ENCODE measurements around the gene LCTL.
A peak's percentile ranks its signal among the peaks of the same experiment; 100 is the strongest.

DNA sequence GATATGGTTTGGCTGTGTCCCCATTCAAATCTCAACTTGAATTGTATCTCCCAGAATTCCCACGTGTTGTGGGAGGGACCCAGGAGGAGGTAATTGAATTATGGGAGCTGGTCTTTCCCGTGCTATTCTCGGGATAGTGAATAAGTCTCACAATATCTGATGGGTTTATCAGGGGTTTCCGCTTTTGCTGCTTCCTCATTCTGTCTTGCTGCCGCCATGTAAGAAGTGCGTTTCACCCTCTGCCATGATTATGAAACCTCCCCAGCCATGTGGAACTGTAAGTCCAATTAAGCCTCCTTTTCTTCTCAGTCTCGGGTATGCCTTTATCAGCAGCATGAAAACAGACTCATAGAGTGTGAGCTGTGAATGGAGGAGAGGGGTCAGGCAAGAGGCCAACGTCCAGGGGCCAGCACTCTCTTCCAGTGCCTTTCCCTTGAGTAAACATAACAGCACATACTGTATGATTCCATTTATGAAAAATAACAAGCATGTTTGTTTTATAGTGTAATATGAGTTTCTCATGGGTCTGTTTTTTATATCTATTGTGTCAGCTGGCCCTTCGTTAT lies 16.3 kb upstream of the LCTL start:
- TF ChIP-seq POLR2AphosphoS5 (IDR thresholded peaks at IDR 0.05; ENCODE audit: low read depth, low read length) (peak; percentile 97), TAF1 (IDR thresholded peaks at IDR 0.05; ENCODE audit: borderline replicate concordance, insufficient read depth, low read length) (peak; percentile 84; the same call in 1 of the 2 replicates), REST (IDR thresholded peaks at IDR 0.05; ENCODE audit: insufficient read depth in 1 of 2, low read depth in 2 of 2, low read length in 2 of 2) (peak in 1 of 2 experiments; percentile 42; a peak in 1 of 4 replicates), SIN3A (IDR thresholded peaks at IDR 0.05; ENCODE audit: borderline replicate concordance, insufficient read depth, low read length) (peak; percentile 81; the same call in 1 of the 2 replicates)
